EL (cell line): ENCODE data around the gene PRRT1B.
A peak's percentile ranks its signal among the peaks of the same experiment; 100 is the strongest.

Experiments used
- DNase-seq: peaks from one replicate; pipeline ENCODE4 v3.0.0-alpha.2; 2016

The PRRT1B gene

GRCh38 chr9:131601683-131602181 is 56.4 kb downstream of the PRRT1B start:
- no peak for DNase-seq

DNA sequence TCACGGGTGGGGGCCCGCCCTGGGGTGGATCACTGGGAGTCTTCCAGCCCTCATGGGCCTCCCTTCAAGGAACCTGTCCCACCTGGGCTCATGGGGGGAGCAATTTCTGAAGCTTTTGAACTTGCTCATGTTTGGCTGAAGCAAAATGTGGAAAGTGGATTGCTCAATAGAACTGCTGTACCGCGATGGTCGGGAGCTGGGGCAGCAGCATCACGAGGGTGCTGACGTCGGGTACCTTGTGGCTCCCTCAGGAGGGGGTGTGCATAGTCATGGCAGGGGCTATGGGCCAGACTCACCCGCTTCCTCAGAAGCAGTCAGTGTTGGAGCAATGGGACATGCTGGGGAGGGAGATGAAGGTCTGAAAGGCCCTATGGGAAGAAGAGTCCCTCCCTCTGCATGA is 57.9 kb downstream of the PRRT1B start:
- DNase-seq: no peak

DNA sequence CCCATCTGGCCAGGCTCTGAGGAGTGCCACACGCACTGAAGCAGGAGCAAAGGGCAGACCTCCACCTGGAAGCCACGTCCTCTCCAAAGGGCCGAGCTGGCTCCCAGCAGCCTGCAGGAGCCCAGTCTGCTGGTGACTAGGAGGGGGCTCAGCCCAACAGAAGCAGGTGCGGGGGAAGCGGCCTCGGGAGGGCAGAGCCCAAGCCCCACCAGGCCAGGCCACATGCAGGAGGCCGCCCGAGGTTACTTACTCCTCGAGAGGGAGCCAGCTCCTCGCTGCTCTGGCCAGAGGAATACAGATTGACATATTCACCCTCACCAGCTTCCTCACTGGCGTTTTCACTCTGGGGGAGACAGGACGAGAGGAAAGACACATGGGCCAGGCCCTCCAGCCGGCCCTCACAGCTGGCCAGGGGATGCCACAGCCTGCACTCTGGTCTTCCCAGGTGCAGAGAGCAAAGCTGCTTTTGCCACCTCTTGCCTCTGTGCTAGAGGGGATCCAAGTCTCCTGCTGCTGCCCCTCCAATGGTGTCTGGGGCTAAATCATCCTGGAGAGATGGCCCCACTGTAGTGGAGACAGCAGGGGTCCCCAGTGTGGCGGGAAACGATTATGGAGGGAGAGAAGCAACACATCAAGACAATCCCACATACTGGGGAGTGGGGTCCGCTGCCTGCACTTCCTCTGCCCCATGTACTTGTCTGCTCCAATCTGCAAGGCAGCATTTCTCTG is 58.6 kb downstream of the PRRT1B start:
- no peak for DNase-seq

DNA sequence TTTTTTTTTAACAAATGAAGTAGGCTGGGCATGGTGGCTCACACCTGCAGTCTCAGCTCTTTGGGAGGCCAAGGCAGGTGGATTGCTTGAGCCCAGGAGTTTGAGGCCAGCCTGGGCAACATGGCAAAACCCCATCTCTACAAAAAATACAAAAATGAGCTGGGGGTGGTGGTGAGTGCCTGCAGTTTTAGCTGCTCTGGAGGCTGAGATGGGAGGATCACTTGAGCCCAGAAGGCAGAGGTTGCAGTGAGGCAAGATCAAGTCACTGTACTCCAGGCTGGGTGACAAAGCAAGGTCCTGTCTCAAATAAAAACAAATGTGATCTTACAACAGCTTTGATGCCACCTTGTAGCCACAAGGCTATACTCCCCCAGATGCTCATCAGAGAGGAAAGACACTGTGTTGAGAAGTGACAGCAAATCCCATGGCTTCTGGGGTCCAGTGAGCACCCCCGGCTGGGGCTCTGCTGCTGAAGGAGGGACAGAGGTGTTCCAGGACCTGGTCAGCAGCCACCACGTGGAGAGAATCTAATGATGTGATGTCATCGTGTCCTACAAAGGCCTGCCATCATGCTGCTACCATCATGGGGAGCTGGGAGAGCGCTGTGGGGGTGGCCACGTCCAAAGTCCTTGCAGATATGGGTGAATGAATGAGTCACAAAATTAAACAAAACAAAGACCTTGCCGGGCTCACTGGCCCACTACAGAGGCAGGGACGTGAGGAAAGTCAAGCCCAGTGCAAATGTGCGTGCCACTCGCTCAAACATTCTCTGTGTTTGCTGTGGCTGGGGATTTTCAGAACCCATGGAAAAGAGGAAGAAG is 60.7 kb downstream of the PRRT1B start:
- peak; percentile 33 for DNase-seq

GRCh38 chr9:131606896-131607567 is 61.7 kb downstream of the PRRT1B start:
- no peak for DNase-seq

DNA sequence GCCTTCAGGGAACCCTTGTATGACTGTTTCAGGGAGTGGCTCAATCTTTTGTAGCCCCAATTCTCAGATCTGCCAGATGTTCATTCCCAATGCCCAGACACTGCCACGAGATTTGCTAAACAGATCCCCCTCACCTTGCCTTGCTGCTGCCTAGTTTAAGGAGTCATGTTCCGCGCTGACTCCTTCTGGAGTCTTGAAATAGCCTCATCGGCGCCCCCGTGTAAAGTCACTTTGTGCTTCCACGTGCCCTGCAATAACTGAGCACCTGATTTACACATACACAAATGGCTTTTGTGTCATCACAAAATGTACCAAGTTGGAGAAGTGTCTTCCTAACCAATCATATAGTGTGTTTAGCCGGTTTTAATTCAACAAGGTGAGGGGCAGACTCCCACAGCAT is 62.3 kb downstream of the PRRT1B start:
- no peak for DNase-seq

GRCh38 chr9:131608493-131609037 is 63.2 kb downstream of the PRRT1B start:
- peak; percentile 95 for DNase-seq
